Neuronal stem cell (in vitro differentiated cells): ENCODE results near the gene PAX7.

Source experiments
- DNase-seq: peaks from one replicate; pipeline ENCODE4 v3.0.0-alpha.2; 2013; ENCODE audit warnings: low spot score
- H2AFZ ChIP-seq: one replicate; pipeline ENCODE4 v1.6.1; 2013; ENCODE audit warnings: mild to moderate bottlenecking, low read length, inconsistent platforms
- H2AK5ac ChIP-seq: 2 replicates; pipeline ENCODE4 v1.6.1; 2013; ENCODE audit warnings: low read depth, mild to moderate bottlenecking, inconsistent platforms, low read length, moderate library complexity, mixed read lengths
- H2BK120ac ChIP-seq: 2 replicates; pipeline ENCODE4 v1.6.1; 2013; ENCODE audit warnings: low read depth, mild to moderate bottlenecking, inconsistent platforms, low read length, moderate library complexity, mixed read lengths
- H2BK12ac ChIP-seq: one replicate; pipeline ENCODE4 v1.6.1; 2013; ENCODE audit warnings: low read length, inconsistent platforms
- H2BK15ac ChIP-seq: 2 replicates; pipeline ENCODE4 v1.6.1; 2013; ENCODE audit warnings: mild to moderate bottlenecking, low read length, inconsistent platforms, mixed read lengths
- H2BK5ac ChIP-seq: one replicate; pipeline ENCODE4 v1.6.1; 2013; ENCODE audit warnings: inconsistent platforms, mild to moderate bottlenecking, low read length, moderate library complexity
- H3K14ac ChIP-seq: one replicate; pipeline ENCODE4 v1.6.1; 2013; ENCODE audit warnings: low read length, inconsistent platforms
- H3K18ac ChIP-seq: 2 replicates; pipeline ENCODE4 v1.6.1; 2013; ENCODE audit warnings: low read length, inconsistent platforms
- H3K23ac ChIP-seq: 2 replicates; pipeline ENCODE4 v1.6.1; 2013; ENCODE audit warnings: low read depth, mild to moderate bottlenecking, mixed read lengths, low read length, inconsistent platforms; ENCODE audit not compliant: poor library complexity
- H3K27ac ChIP-seq: replicated peaks from 3 replicates; pipeline ENCODE4 v1.5.1; 2013; ENCODE audit warnings: low read length, inconsistent platforms
- H3K27me3 ChIP-seq, 3 experiments: 2 replicates each; pipeline ENCODE4 v1.6.1; 2013; ENCODE audit warnings: low read length in 3 of 3, mild to moderate bottlenecking in 2 of 3, inconsistent platforms in 1 of 3, low read depth in 1 of 3, mixed read lengths in 1 of 3, moderate library complexity in 1 of 3; ENCODE audit not compliant: control insufficient read depth in 3 of 3, insufficient read depth in 3 of 3
- H3K36me3 ChIP-seq, 2 donors: replicated peaks in 1 of 2; 2 replicates each; pipeline ENCODE4 v1.6.1; 2013; ENCODE audit warnings: low read length in 2 of 2; ENCODE audit not compliant: control insufficient read depth in 2 of 2, insufficient read depth in 2 of 2
- H3K4ac ChIP-seq: 2 replicates; pipeline ENCODE4 v1.6.1; 2013; ENCODE audit warnings: inconsistent platforms, mild to moderate bottlenecking, low read length, moderate library complexity
- H3K4me1 ChIP-seq, 2 donors: 1 replicate in 1 of 2; 2 replicates in 1 of 2; pipeline ENCODE4 v1.6.1; 2013; ENCODE audit warnings: low read length in 2 of 2, low read depth in 1 of 2; ENCODE audit not compliant: control insufficient read depth in 2 of 2, insufficient read depth in 1 of 2
- H3K4me2 ChIP-seq: one replicate; pipeline ENCODE4 v1.6.1; 2013; ENCODE audit warnings: mild to moderate bottlenecking, low read length, inconsistent platforms; ENCODE audit not compliant: insufficient read depth, poor library complexity, severe bottlenecking
- H3K4me3 ChIP-seq, 2 donors: 2 replicates each; pipeline ENCODE4 v1.5.1; 2013; ENCODE audit warnings: low read length in 2 of 2, mild to moderate bottlenecking in 2 of 2, inconsistent platforms in 1 of 2, moderate library complexity in 1 of 2
- H3K79me1 ChIP-seq: one replicate; pipeline ENCODE4 v1.6.1; 2013; ENCODE audit warnings: low read depth, mild to moderate bottlenecking, inconsistent platforms, low read length, moderate library complexity
- H3K9ac ChIP-seq: one replicate; pipeline ENCODE4 v1.6.1; 2013; ENCODE audit warnings: mild to moderate bottlenecking, low read depth, low read length, inconsistent platforms; ENCODE audit not compliant: poor library complexity
- H3K9me3 ChIP-seq, 2 donors: replicated peaks in 1 of 2; 2 replicates each; pipeline versions ENCODE3 to v1.6.1; 2013; ENCODE audit warnings: low read length in 2 of 2, mild to moderate bottlenecking in 2 of 2, inconsistent platforms in 1 of 2, low read depth in 1 of 2, mixed read lengths in 1 of 2, moderate library complexity in 1 of 2; ENCODE audit not compliant: control insufficient read depth in 2 of 2, insufficient read depth in 1 of 2
- H4K8ac ChIP-seq: one replicate; pipeline ENCODE4 v1.6.1; 2013; ENCODE audit warnings: low read depth, mild to moderate bottlenecking, inconsistent platforms, low read length, moderate library complexity
- H4K91ac ChIP-seq: one replicate; pipeline ENCODE4 v1.6.1; 2013; ENCODE audit warnings: low read length, low read depth, mild to moderate bottlenecking, inconsistent platforms; ENCODE audit not compliant: poor library complexity
- WGBS, 2 donors: extraction: QIAGEN DNeasy Blood & Tissue Kit; methylation state at CpG; one replicate each; pipeline ENCODE4 v1.1.7; 2013; ENCODE audit warnings: missing lambda C conversion rate in 2 of 2, mixed read lengths in 1 of 2; ENCODE audit not compliant: insufficient read length in 2 of 2, insufficient replicate concordance in 1 of 2; ENCODE audit errors: extremely low coverage in 2 of 2; 5-methylcytosine and 5-hydroxymethylcytosine counted together

The PAX7 gene

DNA sequence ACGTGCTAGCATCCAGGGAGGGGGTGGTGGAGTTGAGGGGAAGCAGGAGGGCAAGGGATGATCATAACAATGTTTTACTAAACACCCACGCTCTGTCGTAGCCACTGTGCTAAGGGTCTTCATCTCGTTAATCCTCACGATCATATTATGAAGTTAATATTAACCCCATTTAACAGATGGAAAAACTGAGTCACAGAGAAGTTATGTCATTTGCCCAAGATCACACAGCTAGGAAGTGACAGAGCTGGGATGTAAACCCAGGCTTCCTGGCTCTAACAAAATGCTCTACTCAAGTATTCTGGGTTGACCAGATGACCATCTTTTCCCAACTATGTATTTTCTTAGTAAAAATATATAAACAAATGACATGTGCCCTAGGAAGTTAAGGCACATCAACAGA is 140.2 kb downstream of the PAX7 start:
- no peak overlapping the region for H2BK120ac ChIP-seq
- H4K91ac ChIP-seq: no peak overlapping the region
- WGBS, 2 donors: no CpG with 5 or more reads among the region's 5 CpGs
- H3K23ac ChIP-seq: no peak overlapping the region
- no peak overlapping the region for H4K8ac ChIP-seq
- no peak overlapping the region for H3K4ac ChIP-seq
- H2AFZ ChIP-seq: no peak overlapping the region
- peaks cover 0 to 13% (median 0%) of the 10 kb centered on the region in 3 experiments for H3K27me3 ChIP-seq
- H3K27ac ChIP-seq: no peak overlapping the region
- no peaks in the 10 kb centered on the region for H3K9me3 ChIP-seq
- no peak for DNase-seq
- no peaks in the 10 kb centered on the region for H3K4me1 ChIP-seq
- no peak overlapping the region for H3K14ac ChIP-seq
- H3K4me3 ChIP-seq: no peak overlapping the region
- no peaks in the 10 kb centered on the region for H3K79me1 ChIP-seq
- no peak overlapping the region for H2BK5ac ChIP-seq
- H3K36me3 ChIP-seq: no peaks in the 10 kb centered on the region
- no peak overlapping the region for H3K4me2 ChIP-seq
- H3K18ac ChIP-seq: no peak overlapping the region
- no peak overlapping the region for H2AK5ac ChIP-seq
- no peak overlapping the region for H3K9ac ChIP-seq
- H2BK15ac ChIP-seq: no peak overlapping the region
- no peak overlapping the region for H2BK12ac ChIP-seq

GRCh38 chr1:18773753-18774152 is 143.1 kb downstream of the PAX7 start:
- Histone ChIP-seq H2AK5ac (no peak overlapping the region), H3K4me3 (no peak overlapping the region), H3K14ac (no peak overlapping the region), H2BK12ac (no peak overlapping the region), H3K27ac (no peak overlapping the region), H3K4me1 (no peaks in the 10 kb centered on the region), H4K91ac (no peak overlapping the region), H3K9ac (no peak overlapping the region), H3K23ac (no peak overlapping the region), H3K79me1 (no peaks in the 10 kb centered on the region), H3K4me2 (no peak overlapping the region), H3K27me3 (peaks cover 0 to 8% (median 0%) of the 10 kb centered on the region in 3 experiments), H2BK15ac (no peak overlapping the region), H4K8ac (no peak overlapping the region), H3K9me3 (no peaks in the 10 kb centered on the region), H2BK5ac (no peak overlapping the region), H3K36me3 (no peaks in the 10 kb centered on the region), H2AFZ (no peak overlapping the region), H3K4ac (no peak overlapping the region), H2BK120ac (no peak overlapping the region), H3K18ac (no peak overlapping the region)
- WGBS, 2 donors: no CpG with 5 or more reads among the region's 9 CpGs
- DNase-seq: no peak

- Histone ChIP-seq H3K18ac (no peak overlapping the region), H3K23ac (no peak overlapping the region), H2BK15ac (no peak overlapping the region), H2BK12ac (no peak overlapping the region), H3K36me3 (no peaks in the 10 kb centered on the region), H3K4ac (no peak overlapping the region), H3K27ac (no peak overlapping the region), H4K91ac (no peak overlapping the region), H3K27me3 (peaks cover 0 to 5% (median 0%) of the 10 kb centered on the region in 3 experiments), H3K4me2 (no peak overlapping the region), H4K8ac (no peak overlapping the region), H3K4me1 (no peaks in the 10 kb centered on the region), H2BK5ac (no peak overlapping the region), H3K9me3 (no peaks in the 10 kb centered on the region), H2BK120ac (no peak overlapping the region), H3K4me3 (no peak overlapping the region), H3K9ac (no peak overlapping the region), H3K79me1 (no peaks in the 10 kb centered on the region), H3K14ac (no peak overlapping the region), H2AFZ (no peak overlapping the region), H2AK5ac (no peak overlapping the region)
- DNase-seq: no peak
- no CpG with 5 or more reads among the region's 1 CpG for WGBS, 2 donors
Observed at GRCh38 chr1:18775341-18775740, 144.7 kb downstream of the PAX7 start.

DNA sequence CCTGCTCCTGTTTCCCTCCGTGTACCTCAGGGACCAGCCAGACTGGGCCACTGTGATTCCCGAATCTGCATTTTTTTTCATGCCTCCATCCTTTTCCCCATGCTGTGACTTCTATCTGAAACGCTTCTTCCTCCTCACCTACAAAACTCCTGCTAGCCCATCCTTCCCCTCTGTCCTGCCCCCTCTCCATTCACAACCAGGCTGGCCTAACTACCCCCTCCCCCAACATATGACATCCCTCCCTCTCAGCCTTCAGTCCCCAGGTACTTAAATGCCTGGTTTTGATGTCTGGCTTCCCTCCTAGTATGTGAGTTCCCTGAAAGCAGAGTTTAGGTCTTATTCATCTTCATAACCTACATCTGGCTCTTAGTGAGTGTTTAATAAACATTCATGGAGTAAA is 146.1 kb downstream of the PAX7 start:
- peaks cover 0 to 11% (median 0%) of the 10 kb centered on the region in 3 experiments for H3K27me3 ChIP-seq
- H3K4me2 ChIP-seq: no peak overlapping the region
- no peaks in the 10 kb centered on the region for H3K4me1 ChIP-seq
- no peak overlapping the region for H3K9ac ChIP-seq
- H2AFZ ChIP-seq: no peak overlapping the region
- no peak overlapping the region for H2BK15ac ChIP-seq
- H2BK5ac ChIP-seq: no peak overlapping the region
- no peaks in the 10 kb centered on the region for H3K9me3 ChIP-seq
- no CpG with 5 or more reads among the region's 3 CpGs for WGBS, 2 donors
- no peak overlapping the region for H2AK5ac ChIP-seq
- no peak overlapping the region for H3K23ac ChIP-seq
- H3K4ac ChIP-seq: no peak overlapping the region
- no peak for DNase-seq
- H3K18ac ChIP-seq: no peak overlapping the region
- no peak overlapping the region for H2BK120ac ChIP-seq
- H4K8ac ChIP-seq: no peak overlapping the region
- no peak overlapping the region for H2BK12ac ChIP-seq
- no peak overlapping the region for H3K27ac ChIP-seq
- no peak overlapping the region for H3K14ac ChIP-seq
- no peak overlapping the region for H4K91ac ChIP-seq
- no peak overlapping the region for H3K4me3 ChIP-seq
- H3K79me1 ChIP-seq: no peaks in the 10 kb centered on the region
- no peaks in the 10 kb centered on the region for H3K36me3 ChIP-seq
